A549 (cell line): Measurements from ENCODE around the gene TMC4. TPM values are rescaled to one million over a fixed set of nuclear protein-coding genes. Genes with fewer than 3 reads are reported as not detected.

Experiments used
- BHLHE40 ChIP-seq: IDR thresholded peaks from 2 replicates; pipeline ENCODE4 v1.6.1; 2012; ENCODE audit warnings: low read depth, low read length, inconsistent platforms
- CEBPB ChIP-seq, 2 experiments: fragments of >200 bp in 1 of 2; sonication (Bioruptor Twin) in 1 of 2; formaldehyde crosslinking in 1 of 2; IDR thresholded peaks; 2 replicates each; pipeline ENCODE4 v1.6.1; 2012 to 2016
- CHD4 ChIP-seq: fragments of 200-600 bp; sonication (generic); IDR thresholded peaks from 2 replicates; pipeline ENCODE4 v1.6.1; 2016; ENCODE audit warnings: antibody characterized with exemption, mild to moderate bottlenecking, borderline replicate concordance
- CTCF ChIP-seq: fragments of >200 bp; sonication (Bioruptor Twin); formaldehyde crosslinking; IDR thresholded peaks from 3 replicates; pipeline ENCODE4 v1.5.1; 2016
- EHF ChIP-seq: fragments of 250-450 bp; sonication (Bioruptor Pico); IDR thresholded peaks from 2 replicates; pipeline ENCODE4 v1.5.0; 2020; ENCODE audit warnings: mild to moderate bottlenecking
- EHMT2 ChIP-seq: fragments of 200-600 bp; sonication (generic); IDR thresholded peaks from 2 replicates; pipeline ENCODE4 v1.6.1; 2016; ENCODE audit warnings: antibody characterized with exemption, low read depth, mild to moderate bottlenecking, moderate library complexity
- EP300 ChIP-seq, 2 experiments: fragments of >200 bp; sonication (Bioruptor Twin); formaldehyde crosslinking; IDR thresholded peaks; 2 replicates in 1 of 2; 3 replicates in 1 of 2; pipeline ENCODE4 v1.6.1; 2016 to 2017
- ESRRA ChIP-seq: fragments of 150-350 bp; IDR thresholded peaks from 2 replicates; pipeline ENCODE4 v1.6.1; 2014; ENCODE audit warnings: mild to moderate bottlenecking, low read length, borderline replicate concordance
- FOSB ChIP-seq: fragments of 250-450 bp; sonication (Bioruptor Pico); IDR thresholded peaks from 2 replicates; pipeline ENCODE4 v1.5.0; 2020; ENCODE audit warnings: mild to moderate bottlenecking, moderate library complexity
- FOXS1 ChIP-seq: fragments of 250-450 bp; sonication (Bioruptor Pico); IDR thresholded peaks from 2 replicates; pipeline ENCODE4 v1.5.0; 2020; ENCODE audit warnings: mild to moderate bottlenecking, moderate library complexity
- GATA3 ChIP-seq: IDR thresholded peaks from 2 replicates; pipeline ENCODE4 v1.6.1; 2012; ENCODE audit warnings: borderline replicate concordance
- HDAC2 ChIP-seq: fragments of 200-600 bp; sonication (generic); IDR thresholded peaks from 2 replicates; pipeline ENCODE4 v1.6.1; 2016
- HOXA7 ChIP-seq: fragments of 250-450 bp; sonication (Bioruptor Pico); IDR thresholded peaks from 2 replicates; pipeline ENCODE4 v1.5.0; 2020; ENCODE audit warnings: mild to moderate bottlenecking, moderate library complexity
- HOXB13 ChIP-seq: fragments of 250-450 bp; sonication (Bioruptor Pico); IDR thresholded peaks from 2 replicates; pipeline ENCODE4 v1.5.0; 2020; ENCODE audit warnings: low read depth, mild to moderate bottlenecking, moderate library complexity
- MAZ ChIP-seq: fragments of 150-350 bp; IDR thresholded peaks from 2 replicates; pipeline ENCODE4 v1.6.1; 2014; ENCODE audit warnings: antibody characterized with exemption, low read depth, low read length, borderline replicate concordance
- NFE2L2 ChIP-seq: fragments of 150-350 bp; conservative IDR thresholded peaks from 2 replicates; pipeline ENCODE4 v1.6.1; 2014; ENCODE audit warnings: low read length
- NPAS2 ChIP-seq: fragments of 250-450 bp; sonication (Bioruptor Pico); IDR thresholded peaks from 2 replicates; pipeline ENCODE4 v1.8.0; 2022; ENCODE audit warnings: mild to moderate bottlenecking, moderate library complexity, borderline replicate concordance
- PHF8 ChIP-seq: fragments of 200-600 bp; sonication (generic); IDR thresholded peaks from 2 replicates; pipeline ENCODE4 v1.6.1; 2016; ENCODE audit warnings: low read depth, mild to moderate bottlenecking, antibody characterized with exemption, moderate library complexity, borderline replicate concordance
- POLR2AphosphoS2 ChIP-seq: conservative IDR thresholded peaks from 2 replicates; pipeline ENCODE4 v1.6.1; 2012; ENCODE audit warnings: low read length, improper control_type of control experiment, inconsistent platforms
- RARB ChIP-seq: fragments of 250-450 bp; sonication (Bioruptor Pico); IDR thresholded peaks from 2 replicates; pipeline ENCODE4 v1.8.0; 2021; ENCODE audit warnings: mild to moderate bottlenecking, moderate library complexity
- REST ChIP-seq: fragments of 200-600 bp; sonication (generic); IDR thresholded peaks from 2 replicates; pipeline ENCODE4 v1.6.1; 2016; ENCODE audit warnings: antibody characterized with exemption, mild to moderate bottlenecking, moderate library complexity
- RFX5 ChIP-seq: fragments of 450-650 bp; IDR thresholded peaks from 2 replicates; pipeline ENCODE4 v1.7.1; 2014; ENCODE audit warnings: antibody characterized with exemption, mild to moderate bottlenecking, moderate library complexity
- ZFP36 ChIP-seq: fragments of 450-650 bp; IDR thresholded peaks from 2 replicates; pipeline ENCODE4 v1.6.1; 2014; ENCODE audit warnings: borderline replicate concordance; ENCODE audit not compliant: partially characterized antibody
- polyA plus RNA-seq, 4 experiments: library from polyadenylated mRNA; depleted of rRNA in 3 of 4; stranded (reverse); fragments of >200 nt; fragmentation: RNase III in 1 of 4; extraction: RNeasy Plus Mini Kit Qiagen cat#74134 plus additional on column Dnase treatment in 1 of 4; gene quantifications; 2 replicates in 3 of 4; 3 replicates in 1 of 4; pipeline ENCODE4 v1.2.3, GENCODE V29; 2011 to 2017
- TF ChIP-seq, protein P1 (sequence below): fragments of 450-650 bp; IDR thresholded peaks from 2 replicates; pipeline ENCODE4 v1.6.1; 2014; ENCODE audit warnings: antibody characterized with exemption
- TF ChIP-seq, protein P2 (sequence below): fragments of 250-450 bp; sonication (Bioruptor Pico); IDR thresholded peaks from 2 replicates; pipeline ENCODE4 v1.5.0; 2020; ENCODE audit warnings: low read depth, mild to moderate bottlenecking, moderate library complexity
- TF ChIP-seq, protein P3 (sequence below): IDR thresholded peaks from 2 replicates; pipeline ENCODE4 v1.6.1; 2012; ENCODE audit warnings: low read depth, borderline replicate concordance
- TF ChIP-seq, protein P4 (sequence below): IDR thresholded peaks from 2 replicates; pipeline ENCODE4 v1.6.1; 2012

TMC4 gene
- polyA plus RNA-seq, 2 of the 4 experiments (the other 2 are of a cell fraction), result 0.84 to 0.85 TPM

DNA sequence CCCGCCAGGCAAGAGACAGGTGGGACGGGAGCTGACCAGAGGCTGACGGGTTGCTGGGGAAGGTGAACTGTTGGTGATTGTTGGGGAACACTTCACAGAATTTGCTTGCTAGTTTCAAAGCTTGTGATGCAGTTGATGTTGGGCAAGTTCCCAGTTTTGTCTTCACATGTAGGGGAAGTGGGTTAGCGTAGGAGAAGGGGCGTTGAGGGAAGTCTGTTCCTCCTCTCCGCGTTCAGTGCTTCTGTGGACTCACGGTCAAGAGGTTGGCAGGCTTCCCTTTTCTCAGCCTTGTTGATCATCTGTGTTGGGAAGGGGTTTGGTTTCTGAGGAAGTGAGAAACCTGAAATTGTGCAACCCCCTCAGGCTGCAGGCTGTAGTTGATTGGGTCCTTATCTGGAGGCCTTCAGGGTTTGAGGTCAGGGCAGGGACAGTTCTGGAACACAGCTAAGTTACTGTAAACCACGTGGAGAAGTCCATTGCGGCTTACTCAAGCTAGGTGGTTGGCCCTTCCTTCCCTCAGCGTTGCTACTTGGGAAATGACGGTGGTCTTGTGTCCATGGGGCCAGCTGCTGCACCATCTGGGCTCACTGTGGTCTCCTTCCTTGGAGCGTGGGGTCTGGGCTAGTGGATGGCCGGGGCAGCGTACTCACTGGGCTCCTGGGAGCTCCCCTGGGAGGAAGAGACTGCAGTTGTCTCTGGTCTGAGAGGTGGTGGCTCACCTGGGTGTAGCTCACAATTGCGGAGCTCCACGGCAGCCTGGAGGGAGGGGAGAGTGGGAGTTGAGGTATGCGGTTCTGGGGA is 35.2 kb upstream of the TMC4 start (continued):
- no peak for TF ChIP-seq ZFP36
- 0 out of 2 replicates have a peak, but pooled peaks have one; percentile 7 for TF ChIP-seq NPAS2
- TF ChIP-seq HDAC2, result no peak
- TF ChIP-seq EHMT2, result no peak
- TF ChIP-seq, protein P1, sequence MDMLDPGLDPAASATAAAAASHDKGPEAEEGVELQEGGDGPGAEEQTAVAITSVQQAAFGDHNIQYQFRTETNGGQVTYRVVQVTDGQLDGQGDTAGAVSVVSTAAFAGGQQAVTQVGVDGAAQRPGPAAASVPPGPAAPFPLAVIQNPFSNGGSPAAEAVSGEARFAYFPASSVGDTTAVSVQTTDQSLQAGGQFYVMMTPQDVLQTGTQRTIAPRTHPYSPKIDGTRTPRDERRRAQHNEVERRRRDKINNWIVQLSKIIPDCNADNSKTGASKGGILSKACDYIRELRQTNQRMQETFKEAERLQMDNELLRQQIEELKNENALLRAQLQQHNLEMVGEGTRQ, result no peak
- peak; percentile 8 to 66; a peak in 2 of 4 replicates for TF ChIP-seq CEBPB (IDR thresholded peaks at IDR 0.05)
- TF ChIP-seq RARB (CRISPR knock-in tag), result peak; percentile 82
- TF ChIP-seq ESRRA, result no peak
- TF ChIP-seq BHLHE40, result no peak
- TF ChIP-seq FOXS1 (CRISPR knock-in tag), result no peak
- TF ChIP-seq EP300 (IDR thresholded peaks at IDR 0.05), result no peak
- no peak for TF ChIP-seq HOXB13 (CRISPR knock-in tag)
- no peak for TF ChIP-seq MAZ
- TF ChIP-seq, protein P2, sequence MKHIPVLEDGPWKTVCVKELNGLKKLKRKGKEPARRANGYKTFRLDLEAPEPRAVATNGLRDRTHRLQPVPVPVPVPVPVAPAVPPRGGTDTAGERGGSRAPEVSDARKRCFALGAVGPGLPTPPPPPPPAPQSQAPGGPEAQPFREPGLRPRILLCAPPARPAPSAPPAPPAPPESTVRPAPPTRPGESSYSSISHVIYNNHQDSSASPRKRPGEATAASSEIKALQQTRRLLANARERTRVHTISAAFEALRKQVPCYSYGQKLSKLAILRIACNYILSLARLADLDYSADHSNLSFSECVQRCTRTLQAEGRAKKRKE (CRISPR knock-in tag), result peak; percentile 78
- TF ChIP-seq, protein P3, sequence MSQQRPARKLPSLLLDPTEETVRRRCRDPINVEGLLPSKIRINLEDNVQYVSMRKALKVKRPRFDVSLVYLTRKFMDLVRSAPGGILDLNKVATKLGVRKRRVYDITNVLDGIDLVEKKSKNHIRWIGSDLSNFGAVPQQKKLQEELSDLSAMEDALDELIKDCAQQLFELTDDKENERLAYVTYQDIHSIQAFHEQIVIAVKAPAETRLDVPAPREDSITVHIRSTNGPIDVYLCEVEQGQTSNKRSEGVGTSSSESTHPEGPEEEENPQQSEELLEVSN, result no peak
- TF ChIP-seq, protein P4, sequence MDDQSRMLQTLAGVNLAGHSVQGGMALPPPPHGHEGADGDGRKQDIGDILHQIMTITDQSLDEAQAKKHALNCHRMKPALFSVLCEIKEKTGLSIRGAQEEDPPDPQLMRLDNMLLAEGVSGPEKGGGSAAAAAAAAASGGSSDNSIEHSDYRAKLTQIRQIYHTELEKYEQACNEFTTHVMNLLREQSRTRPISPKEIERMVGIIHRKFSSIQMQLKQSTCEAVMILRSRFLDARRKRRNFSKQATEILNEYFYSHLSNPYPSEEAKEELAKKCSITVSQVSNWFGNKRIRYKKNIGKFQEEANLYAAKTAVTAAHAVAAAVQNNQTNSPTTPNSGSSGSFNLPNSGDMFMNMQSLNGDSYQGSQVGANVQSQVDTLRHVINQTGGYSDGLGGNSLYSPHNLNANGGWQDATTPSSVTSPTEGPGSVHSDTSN, result no peak
- TF ChIP-seq POLR2AphosphoS2, result peak; percentile 92; the same call in 1 of the 2 replicates
- peak; percentile 95 for TF ChIP-seq FOSB
- TF ChIP-seq EHF (CRISPR knock-in tag), result peak; percentile 21; the same call in 1 of the 2 replicates
- no peak for TF ChIP-seq PHF8
- TF ChIP-seq RFX5, result no peak
- peak; percentile 98 for TF ChIP-seq HOXA7 (CRISPR knock-in tag)
- TF ChIP-seq CTCF, result no peak
- TF ChIP-seq GATA3, result no peak
- no peak for TF ChIP-seq CHD4
- TF ChIP-seq NFE2L2, result no peak
- TF ChIP-seq REST, result no peak; the same call in 1 of the 2 replicates
